RWPE2 (cell line): ENCODE results near the gene WDR4.
A peak's percentile ranks its signal among the peaks of the same experiment; 100 is the strongest.

Source experiments
- ATAC-seq: fragments of 200-7000 bp; cut with Tn5 transposase; 3 replicates; pipeline ENCODE4 v1.9.1; 2021; ENCODE audit warnings: low read depth
- DNase-seq: peaks from one replicate; pipeline ENCODE4 v3.0.0-alpha.2; 2020; ENCODE audit warnings: low spot score
- H3K27ac ChIP-seq: fragments of 450-650 bp; 2 replicates; pipeline ENCODE4 v1.5.1; 2017; ENCODE audit warnings: mild to moderate bottlenecking; ENCODE audit not compliant: poor library complexity, severe bottlenecking
- H3K27me3 ChIP-seq: fragments of 250-450 bp; sonication (Bioruptor Pico); 2 replicates; pipeline ENCODE4 v1.5.1; 2021; ENCODE audit warnings: mild to moderate bottlenecking, moderate library complexity; ENCODE audit not compliant: insufficient read depth, poor library complexity, severe bottlenecking
- H3K36me3 ChIP-seq: fragments of 250-450 bp; sonication (Bioruptor Pico); 2 replicates; pipeline ENCODE4 v1.5.1; 2020; ENCODE audit warnings: low read depth, mild to moderate bottlenecking, moderate library complexity
- H3K4me1 ChIP-seq: fragments of 250-450 bp; sonication (Bioruptor Pico); 2 replicates; pipeline ENCODE4 v1.5.1; 2021; ENCODE audit warnings: mild to moderate bottlenecking, moderate library complexity; ENCODE audit not compliant: insufficient read depth, poor library complexity, severe bottlenecking
- H3K4me3 ChIP-seq: fragments of 250-450 bp; sonication (Bioruptor Pico); 2 replicates; pipeline ENCODE4 v1.5.1; 2021; ENCODE audit warnings: mild to moderate bottlenecking, moderate library complexity; ENCODE audit not compliant: severe bottlenecking
- H3K9me3 ChIP-seq: fragments of 250-450 bp; sonication (Bioruptor Pico); 2 replicates; pipeline ENCODE4 v1.5.1; 2021; ENCODE audit warnings: mild to moderate bottlenecking, moderate library complexity; ENCODE audit not compliant: severe bottlenecking
- TF ChIP-seq, protein P1 (sequence below): fragments of 450-650 bp; IDR thresholded peaks from one replicate; pipeline ENCODE4 v1.5.1; 2017; ENCODE audit warnings: mild to moderate bottlenecking, moderate library complexity; ENCODE audit not compliant: poor library complexity, severe bottlenecking

Gene WDR4

DNA sequence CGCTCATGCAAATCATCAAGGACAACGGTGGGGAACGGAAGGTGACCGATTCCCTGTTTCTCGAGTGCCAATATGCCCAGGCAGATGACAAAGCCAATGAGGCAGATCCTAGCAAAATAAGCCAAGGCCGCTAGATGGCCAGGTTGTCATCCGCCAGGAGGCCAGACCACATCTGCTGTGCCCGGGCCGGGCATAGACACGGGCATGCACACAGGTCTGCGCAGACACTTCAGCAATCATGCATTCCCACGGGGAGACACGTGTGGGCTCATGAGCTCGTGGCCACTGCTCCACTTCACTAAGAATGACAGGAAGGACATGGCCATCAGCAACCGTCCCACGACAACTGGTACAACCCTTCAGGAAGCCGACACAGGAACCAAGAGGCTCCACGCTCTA, 23.4 kb downstream of the WDR4 start:
- ATAC-seq (no peak), DNase-seq (no peak)
- Histone ChIP-seq H3K36me3 (peaks cover 87% of the 10 kb centered on the region), H3K27ac (no peak overlapping the region), H3K9me3 (no peaks in the 10 kb centered on the region), H3K27me3 (no peaks in the 10 kb centered on the region), H3K4me1 (no peaks in the 10 kb centered on the region), H3K4me3 (no peak overlapping the region)
- TF ChIP-seq, protein P1, sequence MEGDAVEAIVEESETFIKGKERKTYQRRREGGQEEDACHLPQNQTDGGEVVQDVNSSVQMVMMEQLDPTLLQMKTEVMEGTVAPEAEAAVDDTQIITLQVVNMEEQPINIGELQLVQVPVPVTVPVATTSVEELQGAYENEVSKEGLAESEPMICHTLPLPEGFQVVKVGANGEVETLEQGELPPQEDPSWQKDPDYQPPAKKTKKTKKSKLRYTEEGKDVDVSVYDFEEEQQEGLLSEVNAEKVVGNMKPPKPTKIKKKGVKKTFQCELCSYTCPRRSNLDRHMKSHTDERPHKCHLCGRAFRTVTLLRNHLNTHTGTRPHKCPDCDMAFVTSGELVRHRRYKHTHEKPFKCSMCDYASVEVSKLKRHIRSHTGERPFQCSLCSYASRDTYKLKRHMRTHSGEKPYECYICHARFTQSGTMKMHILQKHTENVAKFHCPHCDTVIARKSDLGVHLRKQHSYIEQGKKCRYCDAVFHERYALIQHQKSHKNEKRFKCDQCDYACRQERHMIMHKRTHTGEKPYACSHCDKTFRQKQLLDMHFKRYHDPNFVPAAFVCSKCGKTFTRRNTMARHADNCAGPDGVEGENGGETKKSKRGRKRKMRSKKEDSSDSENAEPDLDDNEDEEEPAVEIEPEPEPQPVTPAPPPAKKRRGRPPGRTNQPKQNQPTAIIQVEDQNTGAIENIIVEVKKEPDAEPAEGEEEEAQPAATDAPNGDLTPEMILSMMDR = no peak

DNA sequence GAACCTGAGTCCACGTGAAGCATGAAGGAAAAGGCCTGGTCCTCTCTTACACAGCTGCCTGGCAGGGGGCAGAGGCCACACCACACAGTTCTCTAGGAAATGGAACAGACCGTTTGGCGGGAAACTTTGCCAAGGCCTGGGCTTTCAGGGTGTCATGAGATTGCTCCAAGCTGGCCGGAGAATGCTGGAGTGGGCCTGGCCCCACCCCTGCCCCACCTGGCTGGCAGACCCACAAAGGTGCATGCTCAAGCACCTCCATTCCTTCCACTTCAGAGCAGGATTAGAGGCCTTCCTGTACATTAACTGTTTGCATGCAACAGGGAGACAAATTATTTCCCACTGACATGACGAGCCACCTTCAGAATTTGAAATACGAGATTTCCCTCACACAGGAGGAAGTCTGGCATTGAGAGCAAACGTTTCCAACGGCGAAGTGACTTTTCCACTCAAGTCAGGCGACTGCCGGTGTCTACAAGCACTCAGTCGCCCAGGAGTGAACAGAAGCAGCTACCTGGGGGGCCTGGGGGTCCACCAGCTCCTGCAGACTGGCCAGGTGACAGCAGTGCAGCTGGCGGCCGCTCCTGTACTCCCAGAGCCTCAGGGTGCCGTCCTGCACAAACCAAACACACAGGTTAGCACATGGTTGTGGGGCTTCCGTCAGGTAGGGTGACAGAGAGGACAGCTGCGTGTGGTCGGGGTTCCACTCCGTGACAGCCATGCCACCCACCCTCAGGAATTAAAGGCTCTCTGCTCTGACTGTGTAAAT, 24.0 kb downstream of the WDR4 start:
- H3K36me3 ChIP-seq = peaks cover 87% of the 10 kb centered on the region

DNA sequence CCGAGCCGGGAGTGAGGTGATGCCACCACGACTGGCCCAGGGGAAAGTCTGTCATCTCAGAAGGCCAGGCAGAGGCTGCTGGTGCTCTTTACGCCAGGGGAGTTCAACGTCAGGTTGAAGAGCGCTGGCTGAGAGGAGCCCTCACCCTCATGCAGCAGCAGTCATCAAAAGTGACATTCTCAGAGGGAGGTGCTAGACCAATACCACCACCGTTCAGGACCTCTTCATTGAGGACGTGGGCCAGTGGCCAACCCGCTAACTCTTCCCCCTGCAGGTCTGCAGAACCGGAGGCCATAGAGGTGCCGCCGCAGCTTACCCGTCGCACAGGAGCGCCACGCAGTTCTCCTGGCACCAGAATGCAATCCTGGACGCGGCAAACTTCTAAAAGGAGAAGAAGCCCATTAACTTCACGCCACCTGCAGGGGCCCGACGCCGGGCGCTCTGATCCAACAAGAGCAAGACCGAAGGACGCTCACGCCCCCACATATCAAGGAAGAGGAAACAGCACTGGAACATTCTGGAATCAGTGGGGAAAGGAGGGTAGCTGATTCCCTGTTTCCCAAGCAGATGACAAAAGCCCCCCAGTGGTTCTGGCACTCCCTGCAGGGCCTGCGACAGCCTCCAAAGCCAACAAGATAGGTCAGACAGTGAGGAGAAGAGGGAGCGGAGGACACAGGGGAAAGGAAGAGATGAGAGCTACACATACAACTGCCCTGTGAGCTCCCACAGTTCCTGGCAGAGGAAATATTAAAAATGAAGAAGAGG, 24.9 kb downstream of the WDR4 start:
- no peaks in the 10 kb centered on the region for H3K9me3 ChIP-seq
- no peak overlapping the region for H3K4me3 ChIP-seq
- TF ChIP-seq, protein P1 = no peak
- H3K27me3 ChIP-seq = no peaks in the 10 kb centered on the region
- no peak for DNase-seq
- H3K36me3 ChIP-seq = peaks cover 90% of the 10 kb centered on the region
- no peak for ATAC-seq
- no peak overlapping the region for H3K27ac ChIP-seq
- no peaks in the 10 kb centered on the region for H3K4me1 ChIP-seq

More for the DNA sequence above, 24.0 kb downstream of the WDR4 start:
- ATAC-seq (no peak), DNase-seq (no peak)
- Histone ChIP-seq H3K4me3 (no peak overlapping the region), H3K27me3 (no peaks in the 10 kb centered on the region), H3K4me1 (no peaks in the 10 kb centered on the region), H3K27ac (no peak overlapping the region), H3K9me3 (no peaks in the 10 kb centered on the region)
- TF ChIP-seq, protein P1 = no peak

DNA sequence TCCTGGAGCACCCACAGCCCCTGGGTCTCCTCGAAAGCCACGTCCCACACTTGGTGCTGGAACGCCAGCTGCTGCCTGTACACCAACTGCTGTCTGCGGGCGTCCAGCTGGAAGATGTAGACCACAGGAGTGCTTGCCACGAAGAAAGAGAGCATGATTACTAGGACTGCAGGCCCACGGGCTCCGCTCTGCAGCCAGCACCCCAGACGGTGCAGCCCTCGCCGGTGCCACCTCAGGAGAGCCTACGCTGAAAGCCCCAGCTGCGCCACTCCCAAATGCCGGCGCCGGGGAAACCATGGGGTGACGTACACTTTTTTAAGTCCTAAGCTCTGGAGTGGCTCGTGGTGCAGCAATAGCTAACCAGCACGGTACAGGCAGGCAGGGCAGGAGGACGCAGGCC, 25.7 kb downstream of the WDR4 start:
- no peak for ATAC-seq
- DNase-seq = peak; percentile 51
- Histone ChIP-seq H3K4me3 (no peak overlapping the region), H3K27ac (no peak overlapping the region), H3K9me3 (no peaks in the 10 kb centered on the region), H3K27me3 (no peaks in the 10 kb centered on the region), H3K36me3 (peaks cover 85% of the 10 kb centered on the region), H3K4me1 (no peaks in the 10 kb centered on the region)
- TF ChIP-seq, protein P1 = no peak
